NOMO-1 treated with dmso at 0.1 percent for 144 hours (cell line): ENCODE measurements around the gene SSTR3.

Experiments used
- DNase-seq: peaks from one replicate; lab custom pipeline; 2025; ENCODE audit not compliant: unreplicated experiment; lab: John Stamatoyannopoulos, UW

Gene SSTR3

DNA sequence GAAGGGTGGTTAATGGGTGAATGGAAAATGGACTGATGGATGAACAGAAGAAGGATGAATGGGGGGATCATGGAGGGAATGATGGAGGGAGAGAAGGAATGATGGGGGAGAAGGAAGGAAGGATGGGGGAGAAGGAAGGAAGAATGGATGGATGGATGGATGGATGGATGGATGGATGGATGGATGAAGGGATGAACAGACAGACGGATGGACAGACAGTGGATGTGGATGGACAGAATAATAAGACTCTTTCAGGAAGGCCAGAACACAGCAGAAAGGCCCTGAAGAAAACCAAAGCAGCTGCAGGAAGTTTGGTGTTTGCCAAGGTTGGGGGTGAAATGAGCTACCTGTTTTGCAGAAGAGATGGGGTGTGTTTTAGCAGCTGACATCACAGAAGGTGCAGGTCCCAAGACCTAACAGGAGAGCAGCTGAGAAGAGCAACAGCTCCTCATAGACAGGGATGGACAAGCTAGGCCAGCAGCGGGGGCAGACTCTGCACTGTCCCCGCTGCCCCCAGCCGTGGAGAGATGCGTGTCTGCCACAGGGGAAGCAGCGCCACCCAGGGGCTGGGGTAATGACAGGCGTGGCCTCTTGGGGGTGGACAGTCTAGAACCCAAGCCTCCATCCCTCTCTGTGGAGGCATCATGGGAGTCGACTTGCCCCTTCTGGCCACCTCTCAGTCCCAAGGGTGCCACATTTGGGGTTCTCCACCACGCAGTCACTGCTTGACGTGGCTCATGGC is 42.2 kb downstream of the SSTR3 start:
- no peak for DNase-seq

DNA sequence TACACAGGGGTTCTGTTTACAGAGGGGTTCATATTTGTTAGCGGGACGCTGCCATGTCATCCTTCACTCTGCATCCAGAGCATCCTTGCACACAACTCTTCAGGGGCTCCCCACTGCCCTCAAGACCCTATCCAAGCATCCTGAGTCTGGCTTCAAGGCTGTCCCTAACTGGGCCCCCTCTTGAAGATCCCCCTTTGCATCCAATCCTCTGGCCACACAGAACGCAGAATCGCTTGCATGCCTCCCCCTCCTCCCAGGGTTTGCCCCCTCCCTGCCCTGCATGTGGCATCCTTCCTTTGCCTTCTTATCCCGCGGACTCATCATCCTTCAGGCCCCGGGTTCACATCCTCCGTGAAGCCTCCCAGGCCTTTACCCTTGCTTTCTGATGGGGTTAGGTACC is 42.9 kb downstream of the SSTR3 start:
- DNase-seq: no peak

DNA sequence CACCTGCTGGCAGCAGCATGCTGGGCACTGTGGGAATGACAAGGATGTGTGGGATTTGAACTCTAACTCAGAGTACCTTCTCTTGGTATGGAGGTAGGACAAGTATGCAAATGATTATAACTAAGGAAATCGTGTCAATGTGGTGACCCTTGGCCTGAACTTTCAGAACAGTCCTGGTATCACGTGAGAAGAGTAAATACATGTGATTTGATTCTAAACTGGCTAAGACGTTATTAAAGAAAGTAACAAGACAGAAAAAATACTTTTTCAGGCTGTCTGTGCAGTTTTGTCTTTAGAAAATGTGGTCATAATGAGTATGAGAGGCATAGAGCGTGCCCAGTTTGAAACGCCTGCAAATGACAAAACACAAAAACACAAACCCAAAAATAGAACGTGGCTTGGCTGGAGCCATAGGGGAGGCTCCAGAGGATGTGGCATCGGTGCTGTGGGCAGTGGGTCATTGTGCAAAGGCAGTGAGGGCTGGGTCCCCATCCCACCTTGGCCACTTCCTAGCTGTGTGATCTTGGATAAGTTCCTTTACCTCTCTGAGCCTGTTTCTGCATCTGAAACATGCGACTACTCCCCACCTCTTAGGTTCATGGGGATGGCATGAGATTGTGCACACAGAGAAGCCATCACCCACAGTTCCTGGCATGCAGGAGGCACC is 44.2 kb downstream of the SSTR3 start:
- DNase-seq: no peak

DNA sequence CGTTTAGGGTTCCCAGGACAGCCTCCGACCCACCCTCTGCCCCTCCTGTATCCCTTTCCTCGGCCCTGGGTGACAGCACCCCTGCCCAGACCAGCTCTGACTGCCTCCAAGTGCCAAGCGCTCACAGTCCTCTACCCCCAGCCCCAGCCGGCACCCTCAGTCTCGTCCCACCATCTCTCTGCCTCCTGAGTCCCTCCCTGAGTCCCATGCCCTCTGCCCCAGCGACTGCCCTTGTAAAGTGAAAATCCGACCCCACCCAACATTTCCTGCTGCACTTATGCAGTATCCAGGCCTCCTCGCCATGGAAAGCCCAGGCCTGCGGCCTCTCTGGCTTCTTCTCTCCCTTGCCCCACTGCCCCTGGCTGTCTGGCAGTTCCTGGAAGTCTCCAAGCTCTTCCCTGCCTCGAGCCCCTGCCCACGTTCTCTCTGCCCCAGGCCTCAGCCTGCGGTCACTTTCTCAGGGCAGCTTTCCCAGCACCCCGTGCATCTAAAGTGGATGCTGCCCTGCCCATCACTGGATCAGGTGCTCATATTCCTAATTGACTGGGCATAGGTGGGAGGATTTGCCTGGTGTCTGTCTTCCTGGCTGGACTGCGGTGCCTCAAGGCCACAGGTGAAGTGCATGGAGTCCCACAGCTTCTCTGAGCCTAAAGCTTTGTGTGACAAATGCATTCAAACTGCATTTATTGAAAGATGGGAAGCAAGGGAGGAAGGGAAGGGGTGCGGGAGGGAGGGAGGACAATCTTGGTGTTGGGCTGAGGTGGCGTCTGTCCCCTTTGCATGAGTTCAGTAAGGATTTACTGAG is 44.9 kb downstream of the SSTR3 start:
- DNase-seq: no peak

DNA sequence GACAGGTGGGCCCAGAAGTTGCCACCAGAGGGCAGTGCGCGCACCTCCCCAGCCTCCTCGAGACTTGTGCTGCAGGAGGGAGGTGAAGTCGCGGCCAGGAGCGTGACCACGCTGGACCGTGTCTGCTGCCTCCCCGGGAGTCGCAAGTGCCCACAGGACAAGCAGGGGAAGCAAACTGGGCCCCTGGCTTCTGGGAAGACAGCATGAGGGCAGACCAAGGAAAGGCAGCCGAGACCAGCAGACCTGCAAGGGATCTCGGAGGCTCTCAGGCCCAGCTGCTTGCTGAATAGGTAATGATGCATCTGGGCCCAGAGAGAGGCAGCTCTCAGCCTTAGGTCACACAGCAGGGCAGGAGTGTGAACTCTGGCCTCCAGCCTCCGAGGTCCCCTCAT is 45.6 kb downstream of the SSTR3 start:
- DNase-seq: peak; percentile 21

DNA sequence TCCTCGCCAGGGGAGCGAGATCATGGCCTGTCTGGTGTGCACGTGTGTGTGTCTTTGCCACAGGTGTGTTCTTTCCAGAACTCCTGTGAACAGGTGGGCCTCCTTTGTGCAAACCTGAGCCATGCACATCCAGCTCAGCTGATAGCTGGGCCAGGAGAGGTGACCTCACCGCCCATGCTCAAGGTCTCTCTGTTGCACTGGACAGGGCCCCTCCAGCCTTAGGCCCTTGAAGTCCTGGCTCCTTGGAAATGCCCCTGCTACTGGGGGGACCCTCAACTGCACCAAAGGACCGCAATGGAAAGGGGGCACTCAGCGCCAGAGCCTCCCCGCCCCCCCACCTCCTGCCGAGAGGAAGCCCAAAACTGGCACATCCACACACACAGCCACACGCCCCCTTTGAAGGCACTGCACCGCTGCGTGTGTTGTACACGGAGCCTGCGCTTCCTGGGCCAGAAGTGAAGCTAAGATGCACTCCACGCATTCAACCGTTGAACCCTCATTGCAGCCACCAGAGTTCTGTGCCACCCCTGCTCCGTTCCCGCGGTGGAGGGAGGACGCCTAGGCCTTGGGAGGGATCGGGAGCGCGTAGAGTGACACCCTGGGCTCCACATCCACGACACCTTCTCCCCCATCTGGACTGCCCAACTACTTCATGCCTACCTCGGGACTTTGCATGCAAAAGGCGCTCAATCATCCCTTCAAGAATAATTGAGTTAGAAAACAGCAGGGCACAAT is 46.2 kb downstream of the SSTR3 start:
- DNase-seq: no peak

DNA sequence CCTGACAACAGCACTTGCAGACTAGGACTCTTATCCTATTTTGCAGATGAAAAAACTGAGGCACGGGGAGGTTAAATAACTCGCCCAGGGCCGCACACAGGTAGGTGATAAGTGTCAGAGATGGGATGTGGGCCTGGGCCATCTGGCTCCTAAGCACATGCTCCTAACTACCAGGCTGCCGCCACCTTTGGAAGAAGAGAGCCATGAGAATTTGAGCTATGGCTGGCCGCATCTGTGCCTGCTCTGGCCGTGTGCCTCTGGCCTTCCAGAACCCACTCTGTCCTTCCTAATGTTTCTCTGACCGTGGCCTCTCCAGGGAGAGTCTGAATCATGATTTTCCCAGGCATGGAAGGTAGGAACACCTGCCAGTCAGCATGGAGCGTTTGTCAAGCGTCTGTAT is 47.2 kb downstream of the SSTR3 start:
- DNase-seq: no peak

DNA sequence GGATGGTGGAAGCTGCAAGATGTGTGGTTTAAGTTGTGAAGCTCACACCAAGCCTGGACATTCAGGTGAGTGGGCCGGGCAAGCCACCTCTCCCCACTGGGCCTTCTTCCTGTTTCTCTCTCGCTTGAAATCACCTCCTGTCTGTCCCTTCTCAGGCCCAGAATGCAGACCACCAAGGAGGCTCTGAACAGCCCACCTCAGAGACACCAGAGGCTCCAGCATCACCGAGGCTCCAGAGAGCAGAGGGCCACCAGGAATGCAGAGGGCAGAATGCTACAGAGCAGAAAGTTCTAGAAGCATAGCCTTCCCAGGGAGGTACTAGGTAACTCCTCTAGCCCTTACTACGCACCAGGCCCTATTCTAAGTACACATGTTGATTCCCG is 47.8 kb downstream of the SSTR3 start:
- DNase-seq: no peak

DNA sequence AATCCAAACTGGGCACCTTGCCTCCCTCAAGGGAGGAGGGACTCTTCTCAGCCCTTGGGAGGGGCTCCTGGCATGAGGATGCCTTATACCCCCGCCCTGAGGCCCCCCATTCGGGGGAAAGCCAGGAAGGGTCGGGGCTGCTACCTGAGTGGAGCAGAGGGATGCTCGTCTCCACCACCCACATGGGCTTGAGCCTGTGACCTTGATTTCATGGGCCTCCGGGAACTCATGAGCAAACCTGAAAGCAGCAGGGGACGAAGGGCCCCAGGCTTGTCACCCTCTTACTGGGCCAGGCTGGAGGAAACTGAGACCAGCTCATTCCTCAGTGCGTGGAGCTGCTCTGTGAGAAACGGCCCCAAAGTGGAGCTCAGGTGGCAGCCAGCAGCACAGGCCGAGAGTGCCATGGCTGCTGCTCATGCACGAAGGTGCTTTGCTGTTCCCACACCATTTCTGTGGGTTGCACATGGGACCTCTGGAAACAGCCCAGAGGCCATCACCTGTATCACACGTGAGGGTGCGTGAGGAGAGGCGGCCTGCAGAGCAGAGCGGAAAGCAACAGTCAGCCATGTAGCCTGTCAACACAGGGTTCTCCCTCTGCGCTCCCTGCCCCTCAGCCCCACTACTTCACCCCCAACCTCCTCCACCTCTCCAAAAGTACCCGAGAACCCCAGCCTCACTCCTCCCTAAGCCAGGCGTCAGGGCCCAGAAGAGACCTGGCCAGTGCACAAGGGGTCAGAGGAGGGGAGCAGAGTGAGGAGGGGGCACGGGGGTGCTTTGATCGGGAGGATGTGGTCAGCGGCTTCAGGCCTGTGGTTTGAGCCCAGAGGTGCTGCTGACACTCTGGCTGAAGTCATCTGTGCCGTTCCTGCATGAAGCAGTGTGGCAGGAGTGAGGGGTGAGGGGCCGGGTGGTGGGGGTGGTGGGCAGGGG is 48.4 kb downstream of the SSTR3 start:
- DNase-seq: no peak

DNA sequence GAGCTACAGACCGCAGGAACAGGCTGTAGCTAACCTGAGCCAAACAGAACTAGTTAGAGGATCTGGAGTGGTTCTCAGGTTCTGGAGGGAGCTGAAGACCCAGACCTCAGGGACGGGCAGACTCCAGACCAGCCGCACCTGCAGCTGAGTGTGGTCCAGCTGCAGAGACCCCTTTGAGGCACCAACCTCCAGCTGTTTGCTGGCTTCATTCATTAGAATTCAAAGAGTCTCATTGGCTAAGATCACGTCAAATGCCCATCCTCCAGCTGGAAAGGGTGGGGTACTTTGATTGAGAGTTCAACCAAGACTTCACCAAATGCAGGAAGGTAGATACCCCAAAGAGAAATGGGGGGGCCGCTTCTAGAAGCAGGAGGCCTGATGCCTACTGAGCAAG is 49.2 kb downstream of the SSTR3 start:
- DNase-seq: no peak

DNA sequence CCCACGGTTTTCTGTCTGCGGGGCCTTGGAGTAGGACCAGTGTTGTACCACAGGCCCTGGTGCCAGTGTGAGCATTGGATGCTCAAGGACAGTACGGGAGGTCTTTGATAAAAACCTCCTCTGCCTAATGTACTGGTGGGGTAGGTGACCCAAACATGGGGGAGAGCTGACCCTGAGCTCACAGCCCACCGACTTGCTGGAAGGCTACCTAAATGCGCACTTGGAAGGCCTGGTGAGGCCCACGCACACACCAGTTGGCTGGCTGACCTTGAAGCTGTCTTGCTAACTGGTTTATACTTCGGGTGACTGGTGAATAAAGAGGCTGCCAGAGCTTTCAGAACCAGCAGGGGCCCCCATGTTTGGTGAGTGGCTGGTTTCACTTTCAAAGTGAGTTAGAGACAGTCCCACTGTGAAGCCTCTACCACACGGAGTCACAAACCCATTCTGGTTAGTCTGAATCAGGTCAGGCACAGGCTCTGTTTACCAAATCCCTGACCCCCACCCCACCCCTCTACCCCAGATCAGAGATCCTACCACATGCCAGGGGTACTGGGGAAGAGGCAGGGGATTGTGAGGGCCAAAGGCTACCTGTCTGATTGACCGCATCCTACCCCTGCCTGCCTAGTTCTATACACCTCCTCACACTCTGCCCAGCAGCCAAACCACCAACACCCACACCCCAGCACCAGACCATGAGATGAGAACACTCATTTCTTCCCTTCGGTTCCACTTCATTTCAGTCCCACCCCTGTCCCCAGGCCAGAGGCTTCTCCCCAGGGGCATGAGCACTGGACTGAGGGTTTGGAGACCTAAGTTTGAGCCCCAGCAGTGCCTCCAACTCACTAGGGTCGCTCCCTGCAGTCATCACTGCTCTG is 49.8 kb downstream of the SSTR3 start:
- DNase-seq: no peak

DNA sequence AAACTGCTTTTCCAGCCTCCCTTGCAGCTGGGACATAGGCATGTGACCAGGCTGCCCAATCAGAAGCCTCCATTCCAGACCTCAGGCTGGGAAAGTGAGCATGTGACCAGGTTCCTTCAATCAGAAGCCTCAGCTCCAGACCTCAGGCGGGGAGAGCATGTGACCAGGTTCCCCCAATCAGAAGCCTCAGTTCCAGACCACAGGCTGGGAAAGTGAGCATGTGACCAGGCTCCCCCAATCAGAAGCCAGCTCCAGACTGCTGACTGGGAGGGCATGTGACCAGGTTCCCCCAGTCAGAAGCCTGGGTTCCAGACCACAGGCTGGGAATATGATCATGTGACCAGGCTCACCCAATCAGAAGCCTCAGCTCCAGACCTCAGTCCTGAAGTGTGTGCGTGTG is 50.8 kb downstream of the SSTR3 start:
- DNase-seq: no peak

DNA sequence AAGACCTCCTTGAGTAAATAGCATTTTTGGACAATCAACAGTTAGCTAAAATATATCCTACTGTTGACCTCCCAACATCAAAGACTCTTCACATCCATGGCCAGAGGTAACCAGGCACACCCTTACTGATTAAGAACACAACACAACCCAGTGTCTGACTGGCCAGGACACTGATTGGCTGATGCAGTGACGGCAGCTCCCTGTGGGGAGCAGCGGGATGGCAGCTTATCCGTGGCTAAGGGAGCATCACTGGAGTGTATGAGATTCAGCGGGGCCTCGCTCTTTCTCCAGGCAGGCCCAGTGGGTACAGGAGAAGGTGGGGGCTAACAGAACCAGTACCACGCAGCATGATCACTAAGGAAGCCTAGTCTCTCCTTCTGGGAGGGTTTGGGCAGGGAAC is 52.2 kb downstream of the SSTR3 start:
- no peak for DNase-seq

DNA sequence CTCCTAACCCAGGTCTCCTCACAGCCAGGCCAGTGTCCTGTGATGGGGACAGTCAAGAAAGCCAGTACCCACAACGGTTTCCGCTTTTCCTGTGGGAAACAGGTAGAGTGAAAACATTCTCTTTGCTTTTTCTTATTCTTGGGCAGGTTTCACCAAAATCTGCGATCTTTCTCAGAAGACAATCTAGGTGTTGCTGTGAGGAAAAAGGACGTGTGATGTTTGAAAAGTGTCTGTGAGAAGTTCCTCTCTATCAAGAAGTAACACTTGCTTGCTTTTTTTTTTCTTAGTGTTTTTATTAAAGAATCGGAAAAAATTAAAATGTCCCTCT is 53.4 kb downstream of the SSTR3 start:
- DNase-seq: no peak

DNA sequence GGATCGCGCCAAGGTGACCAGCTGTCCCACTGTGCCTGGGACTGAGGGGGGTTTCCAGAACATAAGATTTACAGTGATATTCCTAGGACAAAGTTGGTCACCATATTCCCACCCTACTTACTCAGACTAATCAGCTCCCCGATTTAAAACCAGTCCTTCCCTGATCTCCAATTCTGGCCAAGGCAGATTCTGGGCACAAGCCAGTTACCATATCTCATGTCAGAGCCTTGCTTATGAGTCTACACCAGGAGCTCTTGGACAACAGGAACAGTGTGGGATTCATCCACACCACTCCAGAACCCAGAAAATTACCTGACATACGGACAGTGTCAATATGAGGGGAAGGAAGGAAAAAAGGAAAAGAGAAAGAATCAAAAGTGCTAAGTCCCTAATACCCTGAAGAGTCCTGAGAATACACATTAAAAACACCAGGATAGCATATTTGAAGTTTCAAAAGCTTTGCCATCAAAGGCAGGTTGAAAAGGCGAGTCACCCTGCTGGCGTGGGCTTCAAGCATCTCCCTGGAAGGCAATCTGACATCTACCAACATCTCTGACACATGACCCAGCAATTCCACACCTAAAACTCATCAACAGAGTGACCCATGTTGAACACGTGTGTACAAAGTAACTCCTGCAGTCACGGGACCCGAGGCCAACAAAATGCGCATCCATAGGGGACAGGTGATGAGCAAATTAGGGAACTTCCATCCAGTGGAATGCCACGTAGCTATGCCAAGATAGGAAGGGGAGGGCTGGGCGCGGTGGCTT is 54.6 kb downstream of the SSTR3 start:
- DNase-seq: no peak

DNA sequence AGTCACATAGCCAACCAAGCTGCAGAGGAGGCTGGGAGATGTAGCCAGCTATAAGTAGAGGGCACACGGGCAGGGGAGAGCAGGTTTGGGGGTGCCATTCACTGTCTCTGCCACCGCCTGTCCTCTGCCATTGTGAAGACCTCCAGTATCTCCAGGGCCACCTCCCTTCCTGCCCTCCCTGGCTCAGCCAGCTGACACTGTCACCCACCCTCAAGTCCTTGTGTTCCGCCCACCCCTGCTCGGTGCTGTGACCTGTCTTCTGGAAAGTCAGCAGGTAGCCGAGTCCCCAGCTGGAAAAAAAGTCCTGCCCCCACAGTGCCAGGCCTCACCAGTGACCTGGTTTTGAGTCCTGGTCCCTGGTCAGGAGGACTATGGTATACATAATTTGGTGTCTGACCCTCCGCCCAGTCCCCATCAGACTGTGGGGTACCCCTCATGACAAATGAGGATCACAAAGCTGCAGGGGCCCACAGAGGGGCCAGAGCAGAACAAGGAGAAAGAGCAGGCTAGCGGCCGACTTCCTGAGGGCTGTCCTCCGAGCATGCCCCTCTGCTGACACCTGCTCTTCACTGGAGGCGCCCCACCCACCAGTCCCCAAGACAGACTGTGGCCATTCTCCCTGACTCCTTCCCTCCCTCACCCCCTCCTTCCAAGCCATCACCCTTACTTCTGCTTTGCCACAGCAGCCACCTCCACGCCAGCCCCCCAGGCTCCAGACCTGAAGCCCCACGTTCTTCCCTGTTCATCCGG is 55.4 kb downstream of the SSTR3 start:
- no peak for DNase-seq

DNA sequence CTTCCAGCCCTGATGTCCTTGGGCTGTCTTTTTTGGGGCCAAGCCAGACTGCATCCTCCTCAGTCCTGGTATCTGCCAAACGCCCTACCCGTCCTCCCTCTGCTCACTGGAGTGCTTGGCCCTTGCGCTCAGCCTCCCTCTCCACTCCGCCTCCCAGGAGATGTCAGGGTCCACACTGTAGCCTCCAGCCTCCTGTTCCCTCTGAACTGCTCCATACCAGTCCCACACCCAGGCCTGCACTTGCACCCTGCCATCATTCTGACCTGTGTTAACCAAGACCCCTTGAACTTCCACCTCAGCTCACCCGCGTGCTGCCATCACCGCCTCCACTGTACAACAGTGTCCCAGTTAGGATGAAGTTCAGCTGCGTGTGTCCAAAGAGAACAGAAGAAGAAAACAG is 56.3 kb downstream of the SSTR3 start:
- no peak for DNase-seq
